IPS-11a (cell line): ENCODE measurements around the gene TUBGCP3.

ENCODE experiments used
- H3K4me3 ChIP-seq: one replicate; pipeline ENCODE4 v1.5.1; 2013; ENCODE audit warnings: low read depth, low read length, control low read depth

The TUBGCP3 gene

DNA sequence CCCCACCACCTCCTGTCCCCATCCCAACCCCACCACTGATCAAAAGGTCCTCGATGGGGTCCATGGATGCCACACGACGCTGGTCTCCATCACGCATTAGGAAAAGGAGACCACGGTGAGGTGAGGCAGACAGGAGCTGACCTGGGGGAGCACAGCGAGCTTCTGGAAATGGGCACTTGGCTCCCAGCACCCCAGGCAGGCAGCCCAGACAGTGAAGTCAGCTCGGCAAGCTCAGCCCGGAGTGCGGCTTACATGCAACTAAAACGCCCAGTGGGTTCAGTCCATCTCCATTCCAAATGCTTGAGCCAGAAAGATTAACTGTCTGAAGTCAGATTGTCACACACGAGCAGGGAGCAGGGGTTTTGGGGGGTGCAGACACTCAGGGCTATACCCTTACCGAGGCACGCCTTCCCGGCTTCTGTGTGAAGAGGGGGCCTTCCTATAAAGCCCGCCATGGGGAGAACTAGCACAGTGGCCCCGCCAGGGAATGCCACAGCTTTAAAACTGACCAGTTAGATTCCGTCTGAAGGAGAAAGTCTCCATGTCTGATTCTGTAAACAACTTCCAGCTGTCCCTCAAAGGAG is 132.4 kb downstream of the TUBGCP3 start:
- H3K4me3 ChIP-seq = no peak overlapping the region

DNA sequence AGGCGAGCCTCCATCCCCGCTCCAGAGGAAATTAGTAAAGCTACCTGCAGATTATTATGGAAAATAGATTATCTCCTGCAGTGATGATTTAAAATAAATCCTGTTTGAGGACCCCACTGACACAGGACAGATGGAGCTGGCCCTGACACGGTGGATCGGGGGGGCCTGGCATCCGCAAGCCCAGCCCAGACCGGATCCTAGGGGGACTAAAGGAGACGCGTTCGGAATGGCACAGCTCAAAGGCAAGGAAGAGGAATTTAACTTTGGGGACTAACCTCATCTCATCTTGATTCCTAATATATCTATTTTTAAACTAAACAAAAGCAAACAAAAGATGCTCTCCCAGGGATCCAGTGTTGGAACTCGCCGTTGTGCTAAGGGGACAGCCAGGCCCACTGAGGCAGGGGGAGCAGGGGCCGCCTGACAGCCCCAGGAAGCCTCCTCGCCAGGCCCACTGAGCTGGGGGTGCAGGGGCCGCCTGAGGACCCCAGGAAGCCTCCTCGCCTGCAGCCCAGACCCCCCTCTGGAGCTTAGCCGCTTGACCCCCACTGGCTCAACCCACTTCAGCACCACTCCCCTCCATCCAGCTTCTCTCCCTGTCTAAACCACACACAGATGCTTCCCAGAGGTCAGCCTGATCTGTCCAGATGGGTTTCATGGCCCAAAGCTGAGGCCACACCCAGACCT is 133.2 kb downstream of the TUBGCP3 start:
- H3K4me3 ChIP-seq = no peak overlapping the region

DNA sequence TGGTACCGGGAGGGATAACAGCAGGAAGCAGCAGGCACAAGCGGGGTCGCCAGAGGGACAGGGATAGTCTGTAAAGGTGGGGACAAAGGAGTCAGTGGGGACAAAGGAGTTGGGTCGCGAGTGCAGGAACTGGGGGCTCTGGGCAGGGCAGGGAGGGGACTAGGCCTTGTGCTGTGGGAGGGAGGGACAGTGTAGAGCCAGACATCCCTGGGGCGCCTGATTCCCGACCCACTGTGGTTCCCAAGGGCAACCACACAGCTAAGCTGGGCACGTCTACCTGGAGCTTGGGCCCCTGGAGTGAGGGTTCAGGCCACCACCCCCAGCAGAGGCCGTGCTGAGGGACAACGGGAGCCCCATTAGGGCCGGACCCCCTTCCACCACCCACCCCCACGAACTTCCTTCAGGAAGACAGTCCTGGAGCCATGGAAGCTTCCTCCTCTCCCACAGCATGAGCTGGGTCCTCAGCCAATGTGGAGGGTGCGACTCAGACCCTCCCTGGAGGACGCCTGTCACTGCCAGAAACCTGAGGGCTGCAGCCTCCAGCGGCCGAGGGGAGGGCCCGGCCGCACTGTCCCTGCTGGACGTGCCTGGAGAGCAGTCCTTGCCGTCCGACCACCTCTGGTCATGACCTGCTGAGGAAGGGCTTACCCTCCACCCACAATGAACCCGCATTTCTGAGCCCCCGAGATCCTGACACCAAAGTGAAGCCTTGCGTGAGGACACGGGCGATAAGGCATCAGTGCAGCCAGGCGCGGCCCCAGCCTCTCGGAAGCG is 133.9 kb downstream of the TUBGCP3 start:
- H3K4me3 ChIP-seq = no peak overlapping the region

DNA sequence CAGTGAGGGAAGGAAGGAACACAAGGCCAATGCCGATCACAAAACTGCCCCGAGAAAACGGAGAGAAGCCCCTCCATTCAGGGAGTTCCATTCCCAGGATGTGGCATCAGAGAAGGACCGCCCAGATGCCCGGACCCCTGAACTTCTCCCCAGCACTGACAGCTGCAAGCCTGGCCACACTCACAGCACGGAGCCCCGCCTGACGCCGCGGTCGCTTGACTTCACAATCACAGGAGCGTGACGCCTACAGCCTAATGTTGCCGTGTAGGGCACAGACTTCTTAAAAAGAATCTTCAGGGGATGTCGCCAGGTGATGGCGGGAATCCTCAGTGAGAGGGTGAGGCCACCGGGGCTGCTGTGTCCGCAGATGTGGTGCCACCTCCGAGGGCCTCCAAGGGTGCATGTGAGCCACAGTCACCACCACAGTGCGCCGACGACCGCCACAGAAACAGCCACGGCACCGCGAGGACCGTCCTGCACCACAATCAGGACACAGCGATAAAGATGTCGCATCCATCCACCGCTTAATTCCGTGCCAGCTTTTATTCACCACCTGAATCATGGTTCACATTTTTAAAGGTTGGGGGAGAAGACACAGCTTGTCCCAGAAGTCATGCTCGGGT is 134.6 kb downstream of the TUBGCP3 start:
- no peak overlapping the region for H3K4me3 ChIP-seq

DNA sequence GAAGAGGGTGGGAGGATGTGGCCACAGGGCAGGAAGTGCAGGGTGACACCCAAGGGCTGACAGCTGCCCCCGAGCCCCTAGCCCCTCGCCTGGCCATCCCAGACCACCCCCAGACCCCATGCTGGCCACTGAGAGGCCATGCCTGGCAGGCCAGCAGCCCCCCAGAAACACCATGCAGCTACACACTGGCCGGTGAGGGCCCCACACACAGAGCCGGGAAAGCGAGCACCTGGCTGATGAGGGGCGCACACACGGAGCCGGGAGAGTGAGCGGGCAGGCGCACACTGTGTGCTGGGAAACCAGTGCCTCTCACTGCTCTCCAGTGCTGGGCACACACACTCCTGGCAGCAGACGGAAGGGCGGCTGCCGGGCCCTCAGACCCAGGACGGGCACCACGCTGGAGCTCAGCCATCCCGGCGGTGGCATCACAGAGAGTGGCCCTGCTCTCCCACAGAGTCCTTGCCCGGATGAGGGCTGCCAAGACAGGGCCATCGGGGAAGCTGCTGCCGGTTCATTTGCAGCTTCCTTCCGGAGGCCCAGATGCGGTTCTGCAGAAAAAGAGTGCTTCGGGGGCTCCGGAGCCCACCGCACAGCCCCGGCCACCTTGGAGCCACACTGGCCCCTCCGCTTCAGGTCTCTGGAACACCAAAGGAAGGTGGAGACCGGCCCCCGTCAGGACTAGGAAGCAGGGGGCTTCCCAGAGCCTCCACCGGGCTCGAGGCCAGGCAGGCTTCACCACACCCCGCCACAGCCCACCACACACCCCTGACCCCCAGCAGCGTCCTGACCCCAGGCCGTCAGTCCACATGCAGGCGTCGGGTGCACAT is 135.4 kb downstream of the TUBGCP3 start:
- H3K4me3 ChIP-seq = no peak overlapping the region

DNA sequence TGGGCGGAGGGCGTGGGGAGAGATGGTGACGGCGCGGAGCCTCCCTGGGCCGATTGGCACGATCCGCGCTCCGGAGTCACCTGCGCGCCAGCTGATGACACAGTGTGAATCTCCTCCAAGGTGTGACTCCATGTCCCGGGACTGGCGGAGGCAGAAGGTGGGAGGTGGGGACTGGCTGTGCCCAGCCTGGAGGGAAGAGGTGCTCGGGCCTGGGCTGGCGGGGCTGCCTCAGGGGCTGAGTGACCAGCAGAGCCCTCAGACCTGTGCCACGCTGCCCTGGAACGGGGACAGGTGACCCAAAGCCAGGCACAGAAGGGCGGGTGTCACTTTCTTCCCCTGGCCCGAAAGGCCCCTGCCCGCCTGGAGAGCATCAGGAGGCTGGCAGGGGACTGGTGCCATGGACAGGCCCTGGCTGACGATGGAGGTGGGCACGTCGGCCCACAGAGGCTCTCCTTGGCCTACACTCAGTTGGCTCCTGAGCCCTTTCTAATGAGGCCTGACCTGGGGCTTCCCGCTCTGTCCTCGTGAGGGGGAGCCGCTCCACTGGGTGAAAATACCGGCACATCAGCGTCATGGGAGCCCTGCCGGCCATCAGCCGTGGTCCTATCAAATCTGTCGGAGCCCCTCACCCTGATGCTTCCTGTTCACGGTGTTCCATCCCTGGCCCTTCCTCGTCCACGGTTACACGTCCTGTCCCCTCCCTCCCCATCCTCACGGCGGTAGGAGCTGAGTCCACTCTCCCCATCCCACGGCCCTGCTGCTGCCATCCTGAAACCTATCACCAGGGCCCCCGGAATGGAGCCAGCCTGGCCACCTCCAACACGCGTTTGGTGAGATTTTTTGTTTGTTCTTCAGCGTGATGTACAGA is 136.2 kb downstream of the TUBGCP3 start:
- no peak overlapping the region for H3K4me3 ChIP-seq

DNA sequence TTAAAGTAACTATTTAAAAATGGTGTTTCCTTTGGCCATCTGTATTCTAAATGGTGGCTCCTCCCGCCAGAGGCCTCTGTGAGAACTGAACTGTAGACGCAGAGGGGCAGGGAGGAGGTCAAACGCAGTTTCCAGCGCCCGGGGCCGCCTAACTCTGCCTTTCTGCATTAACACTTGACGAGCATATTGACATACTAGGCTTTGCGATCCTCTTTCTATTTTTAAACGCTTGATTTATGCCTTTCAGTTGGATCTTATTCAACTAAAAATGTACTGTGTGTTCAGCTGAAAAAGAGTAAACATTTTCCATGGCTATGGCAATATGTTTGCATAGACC is 137.1 kb downstream of the TUBGCP3 start:
- H3K4me3 ChIP-seq = no peak overlapping the region

DNA sequence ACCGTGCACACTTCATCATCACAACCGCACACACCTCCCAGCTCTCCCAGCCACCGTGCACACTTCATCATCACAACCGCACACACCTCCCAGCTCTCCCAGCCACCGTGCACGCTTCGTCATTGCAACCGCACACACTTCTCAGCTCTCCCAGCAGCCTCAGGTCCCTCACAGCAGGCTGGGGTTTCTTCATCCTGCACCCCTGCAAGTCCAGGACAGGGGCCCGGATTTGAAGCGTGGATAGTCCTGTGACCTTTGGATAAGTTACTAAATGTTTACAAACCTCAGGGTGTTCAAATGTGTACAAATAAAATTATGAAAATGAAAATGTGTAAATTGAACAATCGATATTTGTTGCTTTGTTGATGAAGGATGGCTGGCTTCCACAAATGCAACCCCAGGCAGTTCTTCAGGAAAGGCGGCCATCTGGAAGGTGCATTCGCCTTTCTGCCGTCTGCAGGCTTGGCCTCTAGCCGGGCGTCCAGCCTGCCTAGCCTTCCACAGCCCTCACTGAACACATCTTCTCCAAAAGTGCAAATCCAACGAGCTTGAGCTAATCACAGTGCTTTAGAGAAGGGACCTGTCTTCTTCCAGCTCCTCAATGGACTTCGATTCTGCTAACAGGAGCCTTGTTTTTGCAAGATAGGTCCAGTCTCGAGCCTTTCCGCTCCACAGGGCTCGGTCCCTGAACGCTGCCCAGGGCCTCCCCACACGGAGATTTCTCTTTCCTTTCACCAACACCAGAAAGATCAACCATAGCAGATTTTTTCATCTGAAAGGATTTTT is 137.6 kb downstream of the TUBGCP3 start:
- H3K4me3 ChIP-seq = no peak overlapping the region

DNA sequence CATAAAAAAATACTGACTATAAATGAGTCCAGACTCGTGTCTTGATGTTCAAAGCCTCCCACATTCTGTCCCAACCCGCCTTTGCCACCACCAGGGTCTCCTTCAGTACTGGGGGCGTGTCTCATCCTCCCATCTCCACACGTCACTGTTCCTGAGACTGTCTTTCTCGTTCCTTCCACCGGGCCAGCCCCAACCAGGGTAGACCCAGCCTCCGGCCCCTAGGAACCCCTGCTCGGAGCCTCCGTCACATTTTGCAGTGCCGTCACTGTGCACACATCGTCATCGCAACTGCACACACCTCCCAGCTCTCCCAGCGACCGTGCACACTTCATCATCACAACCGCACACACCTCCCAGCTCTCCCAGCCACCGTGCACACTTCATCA is 138.4 kb downstream of the TUBGCP3 start:
- H3K4me3 ChIP-seq = no peak overlapping the region

DNA sequence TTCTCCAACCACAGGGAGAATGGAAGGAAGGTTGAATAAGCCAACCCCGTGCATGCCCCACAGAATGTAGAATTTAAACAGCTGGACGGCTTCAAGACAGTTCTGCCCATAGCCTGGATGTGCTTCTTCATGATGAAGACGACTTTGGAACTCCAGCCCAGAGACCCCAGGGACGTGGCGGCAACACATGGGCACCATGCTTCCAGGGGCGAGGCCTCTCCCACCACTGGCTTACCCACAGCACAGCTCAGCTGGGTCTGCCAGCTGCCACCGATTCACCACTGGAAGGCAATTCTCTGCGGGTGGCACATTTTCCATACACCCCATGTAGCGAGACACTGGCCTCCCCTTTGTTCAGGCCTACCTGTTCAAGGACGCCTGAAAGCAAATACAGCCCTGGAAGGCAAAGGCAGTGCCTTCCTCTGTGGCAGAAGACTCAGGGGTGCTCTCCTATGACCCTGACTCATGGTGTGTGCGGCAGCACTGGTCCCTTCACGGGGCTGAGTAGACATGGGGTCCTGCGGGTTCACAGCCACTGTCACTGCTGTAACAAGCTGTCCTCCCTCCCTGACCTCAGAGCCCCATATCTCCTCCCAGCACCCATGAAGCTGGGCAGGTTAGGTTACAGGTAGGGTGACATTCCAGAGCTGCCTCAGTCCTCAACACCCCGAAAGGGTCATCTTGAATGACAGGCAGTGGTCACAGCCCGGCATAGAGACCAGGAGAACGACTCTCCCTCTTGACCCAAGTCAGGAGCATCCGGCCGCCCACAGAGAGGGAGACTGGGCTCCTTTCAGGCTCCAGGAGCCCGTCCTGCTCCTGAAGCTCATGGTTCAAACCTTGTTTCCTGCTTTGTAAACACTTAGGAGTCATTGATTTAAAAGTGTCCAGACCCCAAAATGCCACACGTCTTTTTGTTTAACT is 139.1 kb downstream of the TUBGCP3 start:
- no peak overlapping the region for H3K4me3 ChIP-seq

DNA sequence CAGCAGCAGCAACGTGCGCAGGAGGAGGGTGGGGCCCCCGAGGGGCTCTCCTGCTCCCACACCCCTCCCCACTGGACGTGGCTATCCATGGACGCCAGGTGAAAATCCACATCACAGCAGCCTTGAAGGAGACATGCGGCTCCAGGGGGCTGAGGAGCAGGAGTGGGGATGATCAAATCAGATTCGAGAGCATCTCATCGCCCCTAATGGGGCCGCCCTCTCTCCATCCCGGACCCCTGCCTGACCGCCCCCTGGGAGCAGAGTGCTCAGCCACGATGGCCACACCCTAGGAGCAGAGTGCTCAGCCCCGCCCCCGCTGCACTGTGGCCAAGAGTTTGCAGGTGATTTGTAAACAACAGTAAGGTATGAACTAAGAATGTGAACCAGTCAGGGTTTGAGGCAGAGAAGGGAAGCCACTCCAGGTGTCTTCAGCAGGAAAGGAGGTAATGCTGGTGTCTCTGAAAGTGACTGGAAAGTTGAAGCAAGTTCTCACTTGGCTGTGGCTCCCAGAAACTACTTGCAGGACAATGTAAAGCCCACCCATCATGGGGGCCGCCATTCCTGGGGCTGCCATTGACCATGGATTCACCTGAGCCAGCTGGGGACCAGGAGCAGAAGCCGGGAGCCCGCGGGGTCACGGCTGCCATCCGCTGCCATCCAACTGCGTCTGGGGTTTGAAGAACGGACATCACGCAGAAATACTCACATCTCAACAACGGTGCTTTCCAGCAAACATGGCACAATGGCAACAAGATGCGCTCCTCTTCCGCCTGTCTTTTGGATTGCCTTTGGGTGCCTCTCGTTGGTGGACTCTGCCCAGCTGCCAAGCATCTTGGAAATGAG is 140.0 kb downstream of the TUBGCP3 start:
- no peak overlapping the region for H3K4me3 ChIP-seq

DNA sequence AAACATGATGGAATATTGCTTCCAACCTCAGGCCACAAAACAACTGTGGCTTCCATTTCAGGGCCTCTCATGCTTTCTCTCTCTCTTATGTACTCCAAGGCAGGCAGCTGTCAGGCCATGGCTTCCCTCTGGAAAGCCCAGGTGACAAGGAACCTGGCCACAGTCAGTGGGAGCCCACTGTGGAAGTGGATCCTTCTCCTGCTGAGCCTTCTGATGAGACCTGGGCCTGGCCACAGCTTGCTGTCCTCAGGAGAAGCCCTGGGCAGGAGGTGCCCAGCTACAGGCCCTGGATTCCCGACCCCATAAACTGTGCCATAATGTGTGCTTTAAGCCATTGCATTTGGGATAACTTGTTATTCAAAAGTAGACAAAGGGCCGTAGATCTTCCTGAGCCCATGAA is 140.6 kb downstream of the TUBGCP3 start:
- no peak overlapping the region for H3K4me3 ChIP-seq

DNA sequence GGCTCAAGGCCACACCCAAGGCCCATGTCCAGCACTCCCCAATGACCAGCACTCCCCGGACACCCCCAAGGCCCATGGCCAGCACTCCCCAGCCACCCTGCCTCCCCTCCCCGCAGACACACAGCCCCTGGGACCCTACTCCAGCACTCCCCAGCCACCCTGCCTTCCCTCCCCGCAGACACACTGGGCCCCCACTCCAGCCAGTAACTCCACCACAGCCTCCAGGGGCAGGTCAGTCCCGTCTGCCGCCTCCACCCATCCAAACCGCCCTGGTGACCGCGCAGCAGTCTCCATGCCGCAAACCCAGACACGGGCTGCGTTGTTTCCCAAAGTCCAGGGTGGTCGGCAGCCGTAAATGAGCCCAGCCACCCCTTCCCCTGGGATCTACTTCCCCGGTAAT is 141.1 kb downstream of the TUBGCP3 start:
- no peak overlapping the region for H3K4me3 ChIP-seq

DNA sequence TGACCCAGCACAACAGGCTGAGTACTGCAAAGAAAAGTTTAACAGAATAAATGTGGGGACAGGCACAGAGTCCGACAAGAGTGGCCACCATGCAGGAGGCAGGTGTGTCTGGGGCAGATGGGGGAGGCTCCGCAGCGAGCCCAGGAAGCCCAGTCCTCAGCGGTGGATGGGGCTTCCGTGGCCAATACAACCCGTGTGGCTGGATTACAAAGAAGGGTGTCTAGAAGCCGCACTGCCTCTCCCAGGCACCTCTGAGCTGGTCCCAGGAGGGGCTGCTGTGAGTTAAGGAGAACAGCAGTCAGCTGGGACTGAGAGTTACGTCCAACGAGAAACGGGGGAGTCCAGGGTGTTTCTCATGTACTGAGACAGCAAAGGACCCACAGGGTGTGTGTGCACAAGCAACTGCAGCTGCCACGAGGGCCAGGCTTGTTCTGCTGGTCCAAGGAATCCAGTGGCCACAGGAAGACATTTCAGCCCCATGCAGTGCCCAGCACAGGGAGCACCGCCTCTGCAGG is 141.5 kb downstream of the TUBGCP3 start:
- H3K4me3 ChIP-seq = no peak overlapping the region

DNA sequence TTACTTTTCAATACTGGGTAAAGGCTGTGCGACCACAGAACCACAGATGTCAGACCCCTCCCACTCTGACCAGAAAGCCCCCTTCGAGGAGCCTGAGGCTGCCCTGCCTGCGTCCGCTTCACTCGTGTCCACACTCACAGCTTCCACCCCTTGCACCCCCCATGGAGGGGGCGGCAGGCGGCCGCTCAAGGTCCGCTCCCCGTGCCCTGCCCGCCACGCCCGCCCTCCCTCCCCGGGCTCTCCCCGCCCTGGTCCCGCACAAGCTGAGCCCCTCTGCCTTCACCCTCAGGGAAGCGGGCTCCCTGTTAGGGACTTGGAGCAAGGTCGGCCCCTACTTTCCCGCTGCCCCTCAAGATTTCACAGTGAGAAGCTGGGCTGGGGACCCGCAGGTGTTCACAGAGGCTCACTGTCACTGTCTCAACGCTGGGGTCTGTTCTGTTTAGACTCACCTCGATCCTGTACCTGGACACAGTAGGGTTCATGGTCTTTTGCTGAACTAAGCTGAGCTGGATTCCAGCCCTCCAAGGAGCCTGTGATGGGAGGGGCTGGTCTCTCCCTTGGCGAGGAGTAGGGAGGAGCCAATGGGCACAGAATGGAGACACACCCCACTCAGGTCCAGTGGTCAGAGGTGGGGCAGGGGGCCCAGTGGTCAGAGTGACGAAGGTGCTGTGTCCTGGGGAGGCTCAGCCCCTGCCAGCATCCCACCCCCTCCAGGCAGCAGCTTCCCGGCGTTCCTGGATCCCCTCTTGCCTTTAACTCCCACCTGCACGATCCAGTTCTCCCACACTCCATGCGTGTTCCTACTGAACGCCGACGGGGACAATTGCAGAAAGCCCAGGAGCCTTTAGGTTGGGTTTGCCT is 142.3 kb downstream of the TUBGCP3 start:
- no peak overlapping the region for H3K4me3 ChIP-seq
